ENCODE results near the gene SLC25A41.

SLC25A41 gene

DNA sequence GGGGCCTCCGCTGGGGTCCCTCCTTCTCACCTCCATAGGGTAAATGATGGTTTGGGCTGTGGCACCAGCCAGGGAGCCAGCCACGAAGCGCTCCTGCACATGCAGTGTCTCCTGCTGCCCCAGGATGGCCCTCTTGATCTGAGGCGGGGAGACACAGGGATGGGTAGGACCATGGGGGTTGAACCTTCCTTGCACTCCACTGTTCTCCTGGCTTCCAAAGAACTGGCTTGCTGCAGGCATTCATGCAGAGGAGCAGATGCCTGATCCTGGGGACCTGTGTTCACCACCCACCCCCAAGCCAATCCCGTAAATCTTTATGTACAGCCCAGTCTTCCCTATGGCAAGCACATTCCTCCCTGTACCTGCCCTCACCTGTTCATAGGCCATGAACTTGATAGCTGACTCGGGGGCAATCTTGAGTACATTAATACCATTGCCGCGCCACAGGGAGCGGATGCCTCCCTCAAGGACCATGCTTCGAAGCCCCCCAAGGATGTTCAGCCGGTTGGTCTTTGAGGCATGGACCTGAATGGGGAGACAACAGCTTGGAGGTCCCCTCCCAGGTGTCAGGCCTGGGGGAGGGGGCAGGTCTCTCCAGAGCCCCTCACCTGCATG lies 20.5 kb upstream of the SLC25A41 start:
- Histone ChIP-seq H3K27me3 (ENCODE audit: low read length) (no peaks in the 10 kb centered on the region), H3K9me3 (ENCODE audit: insufficient read depth, low read length) (no peaks in the 10 kb centered on the region), H3K4me3 (ENCODE audit: insufficient read depth, low read length, poor library complexity, severe bottlenecking) (no peak overlapping the region), H4K20me1 (ENCODE audit: low read depth, low read length) (no peaks in the 10 kb centered on the region), H3K4me2 (ENCODE audit: low read depth, low read length, poor library complexity, severe bottlenecking) (no peak overlapping the region), H3F3A (ENCODE audit: insufficient read depth) (no peaks in the 10 kb centered on the region), H3K9ac (ENCODE audit: low read length) (no peak overlapping the region), H3K27ac (ENCODE audit: low read depth, low read length) (no peak overlapping the region), H2AFZ (ENCODE audit: low read depth, low read length, severe bottlenecking) (no peak overlapping the region), H3K36me3 (ENCODE audit: low read length) (peaks cover 6% of the 10 kb centered on the region; the same call in 1 of the 2 replicates), H3K79me2 (ENCODE audit: insufficient read depth, low read length) (no peaks in the 10 kb centered on the region), H3K9me2 (replicated peaks; ENCODE audit: insufficient read depth, low read length) (no peaks in the 10 kb centered on the region)
- TF ChIP-seq, protein P1, sequence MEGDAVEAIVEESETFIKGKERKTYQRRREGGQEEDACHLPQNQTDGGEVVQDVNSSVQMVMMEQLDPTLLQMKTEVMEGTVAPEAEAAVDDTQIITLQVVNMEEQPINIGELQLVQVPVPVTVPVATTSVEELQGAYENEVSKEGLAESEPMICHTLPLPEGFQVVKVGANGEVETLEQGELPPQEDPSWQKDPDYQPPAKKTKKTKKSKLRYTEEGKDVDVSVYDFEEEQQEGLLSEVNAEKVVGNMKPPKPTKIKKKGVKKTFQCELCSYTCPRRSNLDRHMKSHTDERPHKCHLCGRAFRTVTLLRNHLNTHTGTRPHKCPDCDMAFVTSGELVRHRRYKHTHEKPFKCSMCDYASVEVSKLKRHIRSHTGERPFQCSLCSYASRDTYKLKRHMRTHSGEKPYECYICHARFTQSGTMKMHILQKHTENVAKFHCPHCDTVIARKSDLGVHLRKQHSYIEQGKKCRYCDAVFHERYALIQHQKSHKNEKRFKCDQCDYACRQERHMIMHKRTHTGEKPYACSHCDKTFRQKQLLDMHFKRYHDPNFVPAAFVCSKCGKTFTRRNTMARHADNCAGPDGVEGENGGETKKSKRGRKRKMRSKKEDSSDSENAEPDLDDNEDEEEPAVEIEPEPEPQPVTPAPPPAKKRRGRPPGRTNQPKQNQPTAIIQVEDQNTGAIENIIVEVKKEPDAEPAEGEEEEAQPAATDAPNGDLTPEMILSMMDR (IDR thresholded peaks at IDR 0.05; ENCODE audit: insufficient read depth, low read length, poor library complexity, severe bottlenecking) = no peak
- TF ChIP-seq EZH2phosphoT487 (conservative IDR thresholded peaks at IDR 0.05; ENCODE audit: low read length) = no peak

DNA sequence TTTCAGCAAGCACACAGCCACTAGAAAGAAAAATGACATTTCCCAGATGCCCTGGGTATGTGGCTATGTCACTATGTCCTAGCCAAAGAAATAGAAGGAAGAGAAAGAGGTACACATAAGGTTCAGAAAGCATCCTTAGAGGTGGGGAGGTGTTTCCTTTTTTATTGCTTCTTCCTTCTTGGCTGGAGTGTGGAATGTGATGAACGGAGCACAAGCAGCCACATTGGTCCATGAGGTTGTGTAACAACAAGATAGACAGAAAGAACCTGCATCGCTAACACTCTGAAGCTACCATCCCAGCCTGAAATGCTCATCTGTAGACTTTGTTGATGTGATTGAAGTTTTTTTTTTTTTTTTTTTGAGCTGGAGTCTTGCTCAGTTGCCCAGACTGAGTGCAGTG lies 19.3 kb upstream of the SLC25A41 start:
- Histone ChIP-seq H4K20me1 (ENCODE audit: low read depth, low read length) (no peaks in the 10 kb centered on the region), H3K9me2 (replicated peaks; ENCODE audit: insufficient read depth, low read length) (no peaks in the 10 kb centered on the region), H3K36me3 (ENCODE audit: low read length) (peaks cover 6% of the 10 kb centered on the region; the same call in 1 of the 2 replicates), H3K9me3 (ENCODE audit: insufficient read depth, low read length) (no peaks in the 10 kb centered on the region), H2AFZ (ENCODE audit: low read depth, low read length, severe bottlenecking) (no peak overlapping the region), H3K27me3 (ENCODE audit: low read length) (no peaks in the 10 kb centered on the region), H3K4me2 (ENCODE audit: low read depth, low read length, poor library complexity, severe bottlenecking) (no peak overlapping the region), H3K9ac (ENCODE audit: low read length) (no peak overlapping the region), H3F3A (ENCODE audit: insufficient read depth) (no peaks in the 10 kb centered on the region), H3K79me2 (ENCODE audit: insufficient read depth, low read length) (no peaks in the 10 kb centered on the region), H3K4me3 (ENCODE audit: insufficient read depth, low read length, poor library complexity, severe bottlenecking) (no peak overlapping the region), H3K27ac (ENCODE audit: low read depth, low read length) (no peak overlapping the region)
- TF ChIP-seq, protein P1 (IDR thresholded peaks at IDR 0.05; ENCODE audit: insufficient read depth, low read length, poor library complexity, severe bottlenecking) = no peak
- no peak for TF ChIP-seq EZH2phosphoT487 (conservative IDR thresholded peaks at IDR 0.05; ENCODE audit: low read length)

DNA sequence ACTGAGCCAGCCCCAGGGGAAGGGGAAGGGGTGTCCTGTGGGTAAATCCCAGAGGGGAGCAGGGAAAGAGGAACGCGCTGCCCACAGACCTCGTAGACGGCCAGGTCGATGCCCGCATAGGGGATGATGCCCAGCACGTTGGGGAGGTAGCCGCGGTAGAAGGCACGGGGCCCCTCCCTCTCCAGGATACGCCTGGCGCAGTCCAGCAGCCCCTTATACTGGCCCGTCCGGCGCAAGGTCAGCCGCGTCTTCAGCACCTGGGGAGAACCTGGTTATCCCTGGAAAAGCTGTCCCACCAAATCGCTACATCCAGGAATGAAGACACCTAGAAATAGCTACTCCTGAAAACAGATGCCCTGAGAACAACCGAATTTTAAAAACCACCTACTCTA lies 18.7 kb upstream of the SLC25A41 start:
- Histone ChIP-seq H3K4me3 (ENCODE audit: insufficient read depth, low read length, poor library complexity, severe bottlenecking) (no peak overlapping the region), H3K9me3 (ENCODE audit: insufficient read depth, low read length) (no peaks in the 10 kb centered on the region), H3K9me2 (replicated peaks; ENCODE audit: insufficient read depth, low read length) (no peaks in the 10 kb centered on the region), H3F3A (ENCODE audit: insufficient read depth) (no peaks in the 10 kb centered on the region), H2AFZ (ENCODE audit: low read depth, low read length, severe bottlenecking) (no peak overlapping the region), H4K20me1 (ENCODE audit: low read depth, low read length) (no peaks in the 10 kb centered on the region), H3K27me3 (ENCODE audit: low read length) (no peaks in the 10 kb centered on the region), H3K79me2 (ENCODE audit: insufficient read depth, low read length) (no peaks in the 10 kb centered on the region), H3K36me3 (ENCODE audit: low read length) (peaks cover 6% of the 10 kb centered on the region; the same call in 1 of the 2 replicates), H3K9ac (ENCODE audit: low read length) (no peak overlapping the region), H3K4me2 (ENCODE audit: low read depth, low read length, poor library complexity, severe bottlenecking) (no peak overlapping the region), H3K27ac (ENCODE audit: low read depth, low read length) (no peak overlapping the region)
- TF ChIP-seq EZH2phosphoT487 (conservative IDR thresholded peaks at IDR 0.05; ENCODE audit: low read length) = no peak
- TF ChIP-seq, protein P1 (IDR thresholded peaks at IDR 0.05; ENCODE audit: insufficient read depth, low read length, poor library complexity, severe bottlenecking) = no peak

Data from SU-DHL-6 (cell line).